ENCODE results near the gene ZDHHC1.
"Not testable (repeated sequence)": the region's sequence is repeated elsewhere in the genome, so short reads cannot be mapped to it uniquely, and the experiment has no call there.

Gene ZDHHC1

DNA sequence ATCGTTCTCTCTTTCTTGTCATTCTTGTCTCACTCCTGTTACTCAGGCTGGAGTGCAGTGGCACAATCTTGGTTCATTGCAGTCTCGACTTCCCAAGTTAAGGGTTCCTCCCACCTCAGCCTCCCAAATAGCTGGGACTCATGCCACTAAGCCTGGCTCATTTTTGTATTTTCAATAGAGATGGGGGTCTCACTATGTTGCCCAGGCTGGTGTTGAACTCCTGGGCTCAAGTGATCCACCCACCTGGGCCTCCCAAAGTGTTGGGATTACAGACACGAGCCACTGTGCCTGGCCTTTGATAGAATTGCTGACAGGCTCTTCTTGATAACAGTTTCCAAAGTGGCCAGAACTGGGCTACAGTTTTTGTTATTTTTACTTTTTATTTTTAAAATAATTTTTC, 55.2 kb downstream of the ZDHHC1 start:
- TF ChIP-seq POLR2AphosphoS5 (IDR thresholded peaks at IDR 0.05; ENCODE audit: low read depth) (no peak), GABPA (IDR thresholded peaks at IDR 0.05; ENCODE audit: low read depth) (no peak)
- TF ChIP-seq, protein P1, sequence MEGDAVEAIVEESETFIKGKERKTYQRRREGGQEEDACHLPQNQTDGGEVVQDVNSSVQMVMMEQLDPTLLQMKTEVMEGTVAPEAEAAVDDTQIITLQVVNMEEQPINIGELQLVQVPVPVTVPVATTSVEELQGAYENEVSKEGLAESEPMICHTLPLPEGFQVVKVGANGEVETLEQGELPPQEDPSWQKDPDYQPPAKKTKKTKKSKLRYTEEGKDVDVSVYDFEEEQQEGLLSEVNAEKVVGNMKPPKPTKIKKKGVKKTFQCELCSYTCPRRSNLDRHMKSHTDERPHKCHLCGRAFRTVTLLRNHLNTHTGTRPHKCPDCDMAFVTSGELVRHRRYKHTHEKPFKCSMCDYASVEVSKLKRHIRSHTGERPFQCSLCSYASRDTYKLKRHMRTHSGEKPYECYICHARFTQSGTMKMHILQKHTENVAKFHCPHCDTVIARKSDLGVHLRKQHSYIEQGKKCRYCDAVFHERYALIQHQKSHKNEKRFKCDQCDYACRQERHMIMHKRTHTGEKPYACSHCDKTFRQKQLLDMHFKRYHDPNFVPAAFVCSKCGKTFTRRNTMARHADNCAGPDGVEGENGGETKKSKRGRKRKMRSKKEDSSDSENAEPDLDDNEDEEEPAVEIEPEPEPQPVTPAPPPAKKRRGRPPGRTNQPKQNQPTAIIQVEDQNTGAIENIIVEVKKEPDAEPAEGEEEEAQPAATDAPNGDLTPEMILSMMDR (IDR thresholded peaks at IDR 0.05; ENCODE audit: insufficient read depth, low read length) = no peak
- TF ChIP-seq, protein P2, sequence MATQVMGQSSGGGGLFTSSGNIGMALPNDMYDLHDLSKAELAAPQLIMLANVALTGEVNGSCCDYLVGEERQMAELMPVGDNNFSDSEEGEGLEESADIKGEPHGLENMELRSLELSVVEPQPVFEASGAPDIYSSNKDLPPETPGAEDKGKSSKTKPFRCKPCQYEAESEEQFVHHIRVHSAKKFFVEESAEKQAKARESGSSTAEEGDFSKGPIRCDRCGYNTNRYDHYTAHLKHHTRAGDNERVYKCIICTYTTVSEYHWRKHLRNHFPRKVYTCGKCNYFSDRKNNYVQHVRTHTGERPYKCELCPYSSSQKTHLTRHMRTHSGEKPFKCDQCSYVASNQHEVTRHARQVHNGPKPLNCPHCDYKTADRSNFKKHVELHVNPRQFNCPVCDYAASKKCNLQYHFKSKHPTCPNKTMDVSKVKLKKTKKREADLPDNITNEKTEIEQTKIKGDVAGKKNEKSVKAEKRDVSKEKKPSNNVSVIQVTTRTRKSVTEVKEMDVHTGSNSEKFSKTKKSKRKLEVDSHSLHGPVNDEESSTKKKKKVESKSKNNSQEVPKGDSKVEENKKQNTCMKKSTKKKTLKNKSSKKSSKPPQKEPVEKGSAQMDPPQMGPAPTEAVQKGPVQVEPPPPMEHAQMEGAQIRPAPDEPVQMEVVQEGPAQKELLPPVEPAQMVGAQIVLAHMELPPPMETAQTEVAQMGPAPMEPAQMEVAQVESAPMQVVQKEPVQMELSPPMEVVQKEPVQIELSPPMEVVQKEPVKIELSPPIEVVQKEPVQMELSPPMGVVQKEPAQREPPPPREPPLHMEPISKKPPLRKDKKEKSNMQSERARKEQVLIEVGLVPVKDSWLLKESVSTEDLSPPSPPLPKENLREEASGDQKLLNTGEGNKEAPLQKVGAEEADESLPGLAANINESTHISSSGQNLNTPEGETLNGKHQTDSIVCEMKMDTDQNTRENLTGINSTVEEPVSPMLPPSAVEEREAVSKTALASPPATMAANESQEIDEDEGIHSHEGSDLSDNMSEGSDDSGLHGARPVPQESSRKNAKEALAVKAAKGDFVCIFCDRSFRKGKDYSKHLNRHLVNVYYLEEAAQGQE (IDR thresholded peaks at IDR 0.05; ENCODE audit: insufficient replicate concordance, low read depth) = no peak

DNA sequence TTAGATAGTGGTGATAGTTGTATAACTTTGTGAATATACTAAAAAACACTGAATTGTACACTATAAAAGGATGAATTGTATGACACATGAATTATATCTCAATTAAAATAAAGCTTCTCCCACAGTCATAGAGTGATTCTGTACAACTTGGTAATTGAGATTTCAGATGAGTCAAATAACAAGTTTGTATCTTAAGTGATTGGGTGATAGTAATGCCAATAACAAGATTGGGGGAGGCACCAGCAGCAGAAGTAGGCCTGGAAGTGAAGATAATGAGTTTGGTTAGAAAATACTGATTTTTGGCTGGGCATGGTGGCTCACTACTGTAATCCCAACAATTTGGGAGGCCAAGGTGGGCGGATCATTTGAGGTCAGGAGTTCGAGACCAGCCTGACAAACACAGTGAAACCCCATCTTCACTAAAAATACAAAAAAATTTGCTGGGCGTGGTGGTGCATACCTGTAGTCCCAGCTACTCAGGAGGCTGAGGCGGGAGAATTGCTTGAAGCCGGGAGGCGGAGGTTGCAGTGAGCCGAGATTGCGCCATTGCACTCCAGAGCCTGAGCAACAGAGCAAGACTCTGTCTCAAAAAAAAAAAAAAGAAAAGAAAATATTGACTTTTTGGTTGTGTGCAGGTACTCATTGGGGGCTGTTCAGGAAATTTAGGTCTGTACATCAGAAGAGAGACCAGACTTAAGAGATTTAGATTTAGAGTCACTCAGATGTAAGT, 56.6 kb downstream of the ZDHHC1 start:
- not testable (repeated sequence) for H3K4me3 ChIP-seq (replicated peaks; ENCODE audit: insufficient read depth, low read length); DNase-seq (ENCODE audit: low read depth in 1 of 2, low spot score in 1 of 2); H3K27ac ChIP-seq (replicated peaks); H3K27me3 ChIP-seq (ENCODE audit: insufficient read depth, poor library complexity, severe bottlenecking)

More for the DNA sequence above, 55.2 kb downstream of the ZDHHC1 start:
- no peak overlapping the region for H3K4me3 ChIP-seq (replicated peaks; ENCODE audit: insufficient read depth, low read length)
- H3K27ac ChIP-seq (replicated peaks) = no peak overlapping the region
- H3K27me3 ChIP-seq (ENCODE audit: insufficient read depth, poor library complexity, severe bottlenecking) = peaks cover 2% of the 10 kb centered on the region
- DNase-seq (ENCODE audit: low read depth in 1 of 2, low spot score in 1 of 2) = no peak

DNA sequence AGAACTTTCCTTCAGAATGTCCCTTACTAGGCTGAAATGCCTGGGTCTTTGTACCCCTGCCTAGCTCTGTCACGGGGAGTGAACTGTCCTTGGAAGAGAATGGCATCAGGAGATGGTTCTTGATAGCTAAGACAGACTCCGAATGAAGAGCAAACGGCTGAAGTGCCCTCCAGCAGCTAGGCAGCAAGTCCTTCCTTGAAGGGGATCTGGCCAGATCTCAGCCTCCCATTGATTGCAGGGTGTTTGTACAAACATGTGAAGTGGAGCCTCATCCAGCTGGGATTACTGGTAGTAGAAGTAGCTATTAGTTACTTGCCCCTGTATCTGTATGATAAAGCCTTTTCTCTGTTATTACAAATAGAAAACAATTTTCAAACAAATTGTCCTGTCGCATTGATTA, 58.7 kb downstream of the ZDHHC1 start:
- no peak overlapping the region for H3K4me3 ChIP-seq (replicated peaks; ENCODE audit: insufficient read depth, low read length)
- H3K27me3 ChIP-seq (ENCODE audit: insufficient read depth, poor library complexity, severe bottlenecking) = peaks cover 6% of the 10 kb centered on the region
- no peak for DNase-seq (ENCODE audit: low read depth in 1 of 2, low spot score in 1 of 2)
- TF ChIP-seq POLR2AphosphoS5 (IDR thresholded peaks at IDR 0.05; ENCODE audit: low read depth) (no peak), GABPA (IDR thresholded peaks at IDR 0.05; ENCODE audit: low read depth) (no peak), SPI1 (IDR thresholded peaks at IDR 0.05; ENCODE audit: borderline replicate concordance, low read depth) (no peak)
- TF ChIP-seq, protein P2 (IDR thresholded peaks at IDR 0.05; ENCODE audit: insufficient replicate concordance, low read depth) = no peak
- TF ChIP-seq, protein P1 (IDR thresholded peaks at IDR 0.05; ENCODE audit: insufficient read depth, low read length) = no peak
- no peak overlapping the region for H3K27ac ChIP-seq (replicated peaks)

DNA sequence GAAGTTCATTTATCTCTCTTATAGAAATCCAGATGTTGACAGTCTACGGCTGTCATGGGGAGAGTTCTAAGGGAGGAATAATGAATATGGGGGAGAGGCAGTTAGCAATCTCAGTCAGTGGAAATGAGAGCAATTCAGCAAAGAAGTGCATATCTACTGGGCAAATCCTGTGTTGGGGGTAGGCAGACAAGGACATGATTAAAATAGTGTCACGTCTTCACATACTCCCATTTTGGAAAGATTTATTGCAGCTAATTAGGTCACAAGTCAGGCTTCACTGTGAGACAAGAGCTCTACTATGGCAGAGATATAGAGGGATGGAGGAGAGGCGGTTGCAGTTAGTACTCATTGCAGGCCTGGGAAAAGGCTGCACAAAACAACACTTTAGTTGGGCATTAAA, 59.9 kb downstream of the ZDHHC1 start:
- Histone ChIP-seq H3K4me3 (replicated peaks; ENCODE audit: insufficient read depth, low read length) (no peak overlapping the region), H3K27ac (replicated peaks) (no peak overlapping the region), H3K27me3 (ENCODE audit: insufficient read depth, poor library complexity, severe bottlenecking) (peaks cover 6% of the 10 kb centered on the region)
- DNase-seq (ENCODE audit: low read depth in 1 of 2, low spot score in 1 of 2) = no peak
- TF ChIP-seq, protein P2 (IDR thresholded peaks at IDR 0.05; ENCODE audit: insufficient replicate concordance, low read depth) = no peak

DNA sequence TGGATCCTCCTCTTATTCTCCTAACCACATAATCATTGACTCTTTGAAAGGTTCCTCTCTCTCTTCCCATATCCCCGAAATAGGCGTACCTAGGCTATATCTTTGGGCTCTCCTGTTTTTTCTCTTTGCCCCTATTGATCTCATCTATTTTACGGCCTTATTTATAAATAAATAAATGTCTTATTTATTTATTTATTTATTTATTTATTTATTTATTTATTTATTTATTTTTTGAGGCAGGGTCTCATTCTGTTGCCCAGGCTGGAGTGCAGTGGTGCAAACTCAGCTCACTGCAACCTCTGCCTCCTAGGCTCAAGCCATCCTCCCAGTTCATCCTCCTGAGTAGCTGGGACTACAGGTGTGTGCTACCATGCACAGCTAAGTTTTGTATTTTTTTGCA, 63.8 kb downstream of the ZDHHC1 start:
- not testable (repeated sequence) for H3K27me3 ChIP-seq (ENCODE audit: insufficient read depth, poor library complexity, severe bottlenecking); DNase-seq (ENCODE audit: low read depth in 1 of 2, low spot score in 1 of 2); H3K4me3 ChIP-seq (replicated peaks; ENCODE audit: insufficient read depth, low read length); H3K27ac ChIP-seq (replicated peaks)
